GM12873 (cell line): ENCODE measurements around the gene MGST2.

Source experiments
- TF ChIP-seq, protein P1 (sequence below): IDR thresholded peaks from 2 replicates; pipeline ENCODE4 v1.5.1; 2012; ENCODE audit warnings: low read depth, mild to moderate bottlenecking, moderate library complexity, low read length, control low read depth; ENCODE audit not compliant: insufficient read depth; ENCODE audit errors: missing control alignments

Gene MGST2

DNA sequence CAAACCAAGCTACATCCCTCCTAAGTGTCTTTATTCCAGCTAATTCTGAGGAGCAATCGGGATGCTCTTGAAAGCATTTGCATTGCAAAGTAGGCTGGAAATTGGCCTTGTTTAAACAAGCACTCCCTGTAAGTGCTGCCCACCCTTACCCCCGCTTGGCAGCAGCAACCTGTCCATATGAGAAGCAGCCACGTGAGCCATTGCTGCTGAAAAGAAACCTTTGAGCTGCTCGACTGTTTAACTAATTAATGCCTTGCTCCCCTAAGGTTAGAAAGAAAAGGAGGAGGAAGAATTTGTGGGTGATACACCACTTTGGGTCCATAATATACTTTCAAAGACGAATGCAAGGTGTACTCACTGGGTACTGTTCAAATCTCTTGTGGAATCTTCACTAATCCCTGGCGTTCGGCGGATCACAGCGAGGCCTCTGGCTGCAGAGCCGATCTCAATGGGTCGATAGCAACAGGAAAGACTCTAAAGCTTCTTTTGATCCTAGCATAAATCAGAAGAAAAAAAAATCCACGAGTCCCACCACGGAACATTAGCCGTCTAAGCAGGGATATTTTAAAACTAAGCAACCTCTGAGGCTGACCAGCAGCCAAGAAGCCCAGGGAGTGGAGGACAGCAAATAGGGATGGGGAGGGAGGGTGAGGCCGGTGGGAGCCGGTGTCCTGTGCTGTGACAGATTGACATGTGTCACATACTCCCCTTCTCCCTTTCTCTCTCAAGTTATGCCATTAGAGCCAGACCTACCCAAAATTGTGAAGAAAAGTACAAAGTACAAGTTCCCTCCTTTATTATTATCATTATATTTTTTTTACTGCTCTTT is 37.2 kb upstream of the MGST2 start:
- TF ChIP-seq, protein P1, sequence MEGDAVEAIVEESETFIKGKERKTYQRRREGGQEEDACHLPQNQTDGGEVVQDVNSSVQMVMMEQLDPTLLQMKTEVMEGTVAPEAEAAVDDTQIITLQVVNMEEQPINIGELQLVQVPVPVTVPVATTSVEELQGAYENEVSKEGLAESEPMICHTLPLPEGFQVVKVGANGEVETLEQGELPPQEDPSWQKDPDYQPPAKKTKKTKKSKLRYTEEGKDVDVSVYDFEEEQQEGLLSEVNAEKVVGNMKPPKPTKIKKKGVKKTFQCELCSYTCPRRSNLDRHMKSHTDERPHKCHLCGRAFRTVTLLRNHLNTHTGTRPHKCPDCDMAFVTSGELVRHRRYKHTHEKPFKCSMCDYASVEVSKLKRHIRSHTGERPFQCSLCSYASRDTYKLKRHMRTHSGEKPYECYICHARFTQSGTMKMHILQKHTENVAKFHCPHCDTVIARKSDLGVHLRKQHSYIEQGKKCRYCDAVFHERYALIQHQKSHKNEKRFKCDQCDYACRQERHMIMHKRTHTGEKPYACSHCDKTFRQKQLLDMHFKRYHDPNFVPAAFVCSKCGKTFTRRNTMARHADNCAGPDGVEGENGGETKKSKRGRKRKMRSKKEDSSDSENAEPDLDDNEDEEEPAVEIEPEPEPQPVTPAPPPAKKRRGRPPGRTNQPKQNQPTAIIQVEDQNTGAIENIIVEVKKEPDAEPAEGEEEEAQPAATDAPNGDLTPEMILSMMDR = no peak

DNA sequence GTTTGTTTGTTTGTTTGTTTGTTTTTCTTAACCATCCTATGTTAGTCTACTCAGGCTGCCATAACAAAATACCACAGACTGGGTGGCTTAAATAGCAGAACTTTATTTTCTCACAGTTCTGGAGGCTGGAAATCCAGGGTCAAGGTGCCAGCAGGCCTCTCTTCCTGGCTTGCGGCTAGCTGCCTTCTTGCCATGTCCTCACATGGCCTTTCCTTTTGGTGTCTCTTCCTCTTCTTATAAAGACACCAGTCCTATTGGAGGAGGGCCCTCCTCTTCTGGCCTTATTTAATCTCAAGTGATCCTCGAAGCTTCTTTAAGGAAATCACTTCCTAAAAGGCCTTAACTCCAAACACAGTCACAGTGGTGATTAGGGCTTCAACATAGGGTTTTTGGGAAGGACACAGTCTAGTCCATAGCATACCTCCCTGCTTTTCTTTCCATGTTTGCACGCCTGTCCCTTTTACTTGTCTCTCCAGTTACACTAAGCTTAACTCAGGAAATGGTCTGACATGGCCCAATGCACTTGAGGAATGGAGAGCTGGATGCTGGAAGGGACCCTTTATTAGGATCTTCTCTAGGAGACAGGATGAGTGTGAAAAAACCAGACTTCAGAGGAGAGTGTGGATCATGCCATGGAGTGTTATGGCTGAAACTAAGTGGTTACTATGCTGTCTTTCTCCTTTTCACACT is 36.0 kb upstream of the MGST2 start:
- TF ChIP-seq, protein P1 = no peak

DNA sequence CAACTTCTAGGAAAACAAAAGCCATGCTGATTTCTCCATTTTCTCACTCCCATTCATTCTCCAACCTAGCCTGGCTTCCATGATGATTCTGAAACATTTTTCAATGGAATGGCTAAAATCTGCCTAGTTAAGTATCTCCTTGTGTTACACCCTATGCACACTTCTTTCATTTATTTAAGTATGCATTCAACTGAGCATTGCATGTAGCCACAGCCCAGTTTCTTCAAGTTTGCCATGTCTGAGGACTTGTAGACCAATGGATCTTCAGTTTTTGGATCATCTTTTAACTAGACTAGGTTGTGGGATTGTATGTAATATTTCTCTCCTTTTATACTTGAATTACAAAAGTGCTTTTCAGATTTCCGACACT is 35.5 kb upstream of the MGST2 start:
- TF ChIP-seq, protein P1 = no peak

DNA sequence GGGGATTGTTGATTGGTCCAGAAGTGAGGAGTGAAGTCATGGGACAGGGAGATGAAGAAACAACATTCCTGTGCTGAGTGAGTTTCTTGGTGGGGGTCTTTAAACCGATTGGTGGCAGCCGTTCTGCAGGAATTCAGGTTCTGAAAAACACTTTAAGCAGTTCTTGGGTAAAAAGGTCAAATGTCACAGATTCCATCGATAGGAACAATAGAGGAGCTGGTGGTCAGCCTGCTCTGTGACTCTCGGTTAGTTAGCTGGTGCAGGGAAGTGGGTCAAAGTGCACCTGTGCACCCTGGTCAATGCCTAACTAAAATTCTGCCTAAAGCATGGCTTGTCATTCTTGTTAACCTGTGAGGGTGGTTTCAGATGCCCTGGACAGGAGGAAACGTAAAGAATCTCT is 34.6 kb upstream of the MGST2 start:
- TF ChIP-seq, protein P1 = no peak

DNA sequence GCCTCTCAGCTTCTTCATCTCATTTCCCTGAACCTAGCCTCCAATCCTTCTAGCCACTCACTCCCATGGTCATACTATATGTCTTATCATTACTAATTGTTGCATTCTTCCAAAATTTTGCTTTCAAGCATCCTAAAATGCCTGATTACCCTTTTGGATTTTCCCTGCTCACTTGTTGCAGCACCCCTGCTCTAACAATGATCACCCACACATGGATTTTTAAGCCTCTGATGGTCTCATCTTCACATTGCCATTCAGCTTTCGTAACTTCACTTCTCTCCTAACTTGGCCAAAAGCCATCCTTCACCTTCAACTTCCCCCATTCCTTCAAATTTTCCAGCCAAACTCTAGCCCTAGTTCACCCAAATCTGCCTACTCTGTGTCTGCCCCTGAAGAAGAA is 33.8 kb upstream of the MGST2 start:
- TF ChIP-seq, protein P1 = no peak

- TF ChIP-seq, protein P1 = no peak
Measured at GRCh38 chr4:139633195-139633594, 32.4 kb upstream of the MGST2 start.

DNA sequence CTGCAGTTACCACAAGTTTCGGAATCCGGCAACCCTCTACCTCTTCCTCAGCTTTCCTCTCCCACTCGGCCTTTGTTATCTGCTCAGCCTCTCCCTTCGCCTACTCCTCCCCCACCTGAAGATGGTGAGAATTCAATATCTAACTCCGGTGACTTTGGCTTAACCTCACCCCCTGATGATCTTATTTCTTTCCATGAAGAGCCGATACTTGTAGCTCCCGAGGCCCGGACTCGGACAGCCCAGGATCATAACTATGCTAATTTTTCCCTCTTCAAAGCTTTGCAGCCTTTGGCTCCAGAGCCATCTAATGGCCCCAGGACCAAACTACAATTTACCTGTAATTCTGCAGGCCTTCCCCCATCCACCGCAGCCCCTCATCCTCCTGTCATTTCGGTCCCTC is 32.0 kb upstream of the MGST2 start:
- TF ChIP-seq, protein P1 = peak; percentile 11
